K562 (cell line): Measurements from ENCODE around the gene HSPA8. TPM values are rescaled to one million over a fixed set of nuclear protein-coding genes. Genes with fewer than 3 reads are reported as not detected.

Experiments used
- CAMTA2 ChIP-seq: fragments of 250-450 bp; sonication (Bioruptor Pico); conservative IDR thresholded peaks from 2 replicates; pipeline ENCODE4 v1.5.1; 2022
- CC2D1A ChIP-seq: fragments of 450-650 bp; IDR thresholded peaks from 2 replicates; pipeline ENCODE4 v1.6.1; 2017; ENCODE audit warnings: mild to moderate bottlenecking
- CCNT2 ChIP-seq: IDR thresholded peaks from 2 replicates; pipeline ENCODE4 v1.6.1; 2011; ENCODE audit warnings: borderline replicate concordance, low read depth, mild to moderate bottlenecking, moderate library complexity, mixed read lengths, low read length; ENCODE audit not compliant: insufficient read length; ENCODE audit errors: extremely low read depth
- HOXB6 ChIP-seq: fragments of 250-450 bp; sonication (Bioruptor Pico); IDR thresholded peaks from 2 replicates; pipeline ENCODE4 v1.5.1; 2022; ENCODE audit warnings: mild to moderate bottlenecking, borderline replicate concordance
- KLF16 ChIP-seq: IDR thresholded peaks from 2 replicates; pipeline ENCODE4 v1.6.1; 2016; ENCODE audit warnings: antibody characterized with exemption
- PCBP2 ChIP-seq: fragments of 200-400 bp; formaldehyde crosslinking; IDR thresholded peaks from 2 replicates; pipeline ENCODE4 v1.6.1; 2018; ENCODE audit warnings: low read length, low read depth, mild to moderate bottlenecking, moderate library complexity; ENCODE audit not compliant: poor library complexity, severe bottlenecking
- RBM22 ChIP-seq: fragments of 200-400 bp; formaldehyde crosslinking; IDR thresholded peaks from 2 replicates; pipeline ENCODE4 v1.6.1; 2018; ENCODE audit warnings: low read length, low read depth; ENCODE audit not compliant: poor library complexity, severe bottlenecking
- RFX7 ChIP-seq: fragments of 250-450 bp; sonication (Bioruptor Pico); IDR thresholded peaks from 2 replicates; pipeline ENCODE4 v1.5.1; 2021; ENCODE audit warnings: mild to moderate bottlenecking
- SMARCA4 ChIP-seq: fragments of 450-650 bp; IDR thresholded peaks from 2 replicates; pipeline ENCODE4 v1.6.1; 2016
- SRSF1 ChIP-seq: fragments of 200-400 bp; formaldehyde crosslinking; IDR thresholded peaks from 2 replicates; pipeline ENCODE4 v1.6.1; 2017; ENCODE audit warnings: mild to moderate bottlenecking, low read depth, low read length, moderate library complexity
- TFAM ChIP-seq: fragments of 250-450 bp; sonication (Bioruptor Pico); conservative IDR thresholded peaks from 2 replicates; pipeline ENCODE4 v1.5.0; 2021; ENCODE audit warnings: mild to moderate bottlenecking, moderate library complexity
- THRAP3 ChIP-seq: fragments of 450-650 bp; IDR thresholded peaks from 2 replicates; pipeline ENCODE4 v1.6.1; 2016; ENCODE audit warnings: mild to moderate bottlenecking, inconsistent platforms, borderline replicate concordance
- TOE1 ChIP-seq, 2 experiments: fragments of 450-650 bp in 1 of 2; sonication (generic) in 1 of 2; formaldehyde crosslinking in 1 of 2; IDR thresholded peaks; 2 replicates each; pipeline versions ENCODE4 v1.7.1 to v1.8.0; 2016 to 2022; ENCODE audit warnings: borderline replicate concordance in 2 of 2, mild to moderate bottlenecking in 2 of 2, antibody characterized with exemption in 1 of 2, inconsistent platforms in 1 of 2, low read depth in 1 of 2, missing genetic modification reagents in 1 of 2, moderate library complexity in 1 of 2
- ZNF263 ChIP-seq: sonication (generic); formaldehyde crosslinking; IDR thresholded peaks from 2 replicates; pipeline ENCODE4 v1.8.0; 2022; ENCODE audit warnings: mild to moderate bottlenecking, missing genetic modification reagents, borderline replicate concordance
- polyA plus RNA-seq, 8 experiments: library from polyadenylated mRNA; depleted of rRNA in 4 of 8; stranded (reverse) in 5 of 8; unstranded in 3 of 8; fragments of >200 nt; fragmentation: Nextera tagmentation in 2 of 8; fragmentation: Illumina TruSeq in 1 of 8; extraction: Ambion mirVana in 2 of 8; extraction: Trizol in 1 of 8; gene quantifications; 2 replicates each; pipeline versions ENCODE4 v1.2.1 to v1.2.3, GENCODE V29; 2011 to 2014; ENCODE audit warnings: inconsistent platforms in 1 of 8, missing spikeins in 1 of 8
- total RNA-seq, 7 experiments: library from RNA; depleted of rRNA in 6 of 7; stranded (reverse); fragments of >200 nt in 6 of 7; fragmentation: Illumina TruSeq in 2 of 7; extraction: Trizol in 2 of 7; gene quantifications; 2 replicates each; pipeline versions ENCODE4 v1.2.1 to v1.2.3, GENCODE V29; 2011 to 2021; ENCODE audit warnings: low replicate concordance in 1 of 7
- TF ChIP-seq, protein P1 (sequence below): fragments of 450-650 bp; formaldehyde crosslinking; IDR thresholded peaks from 2 replicates; pipeline ENCODE4 v1.4.0; 2020; ENCODE audit warnings: mild to moderate bottlenecking, moderate library complexity
- TF ChIP-seq, protein P2 (sequence below): fragments of 450-650 bp; formaldehyde crosslinking; IDR thresholded peaks from 2 replicates; pipeline ENCODE4 v1.4.0; 2022; ENCODE audit warnings: missing genetic modification characterization
- TF ChIP-seq, protein P3 (sequence below): fragments of 250-450 bp; sonication (Bioruptor Pico); IDR thresholded peaks from 2 replicates; pipeline ENCODE4 v1.4.0; 2020
- TF ChIP-seq, protein P4 (sequence below): sonication (generic); formaldehyde crosslinking; IDR thresholded peaks from 2 replicates; pipeline ENCODE4 v1.8.0; 2022; ENCODE audit warnings: missing genetic modification reagents, mild to moderate bottlenecking, borderline replicate concordance
- TF ChIP-seq, protein P5 (sequence below): sonication (generic); formaldehyde crosslinking; IDR thresholded peaks from 2 replicates; pipeline ENCODE4 v1.8.1; 2022; ENCODE audit warnings: missing genetic modification reagents

HSPA8 gene
- total and polyA plus RNA-seq, 9 of the 15 experiments (the other 6 are each of a cell fraction or from before 2014, with no cell fraction given), result 1,250 to 3,966 (median 2,773) TPM

DNA sequence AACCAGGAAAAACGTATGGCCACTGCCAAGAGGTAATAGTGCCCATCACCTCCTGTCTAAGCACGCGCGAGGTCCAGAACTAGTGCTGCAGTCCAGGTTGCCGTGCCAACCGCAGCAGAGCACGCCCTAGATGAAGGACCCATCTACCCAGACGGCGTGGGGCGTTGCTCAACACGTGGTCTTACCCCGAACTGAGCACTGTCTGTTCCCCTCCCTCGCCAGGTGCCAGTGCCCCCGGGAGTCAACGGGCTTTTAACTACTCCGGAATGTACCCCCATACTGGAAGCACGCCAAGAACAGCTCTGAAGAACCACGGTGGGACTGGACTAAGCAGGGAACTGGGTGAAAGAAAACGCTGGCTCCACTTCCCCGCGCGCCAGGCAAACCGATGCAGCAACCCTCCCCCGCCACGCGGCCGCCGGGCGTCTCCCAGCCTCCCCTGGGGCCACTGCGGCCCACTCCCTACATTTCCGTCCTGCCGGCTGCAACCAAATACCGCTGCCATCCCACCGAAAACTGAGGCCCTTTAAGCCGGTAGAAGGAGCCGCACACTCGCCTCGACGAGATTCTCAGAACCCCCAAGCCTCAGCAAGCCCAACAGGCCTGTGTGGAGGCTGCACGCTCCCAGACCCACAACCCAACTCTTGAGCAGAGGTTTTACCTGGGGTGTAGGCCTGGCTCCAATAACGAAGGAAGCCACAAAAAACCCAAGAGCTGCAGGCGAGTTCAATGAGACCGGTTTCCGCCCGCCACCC lies at the start of gene HSPA8 (continued):
- no peak for TF ChIP-seq TOE1 (IDR thresholded peaks at IDR 0.05; ENCODE audit: borderline replicate concordance)
- no peak for TF ChIP-seq TOE1 (CRISPR knock-in tag; IDR thresholded peaks at IDR 0.05; ENCODE audit: borderline replicate concordance, low read depth)
- TF ChIP-seq TFAM (CRISPR knock-in tag), result no peak
- no peak for TF ChIP-seq PCBP2
- TF ChIP-seq ZNF263 (CRISPR knock-in tag), result no peak
- TF ChIP-seq CCNT2, result peak; percentile 83
- no peak for TF ChIP-seq SMARCA4
- TF ChIP-seq, protein P1, sequence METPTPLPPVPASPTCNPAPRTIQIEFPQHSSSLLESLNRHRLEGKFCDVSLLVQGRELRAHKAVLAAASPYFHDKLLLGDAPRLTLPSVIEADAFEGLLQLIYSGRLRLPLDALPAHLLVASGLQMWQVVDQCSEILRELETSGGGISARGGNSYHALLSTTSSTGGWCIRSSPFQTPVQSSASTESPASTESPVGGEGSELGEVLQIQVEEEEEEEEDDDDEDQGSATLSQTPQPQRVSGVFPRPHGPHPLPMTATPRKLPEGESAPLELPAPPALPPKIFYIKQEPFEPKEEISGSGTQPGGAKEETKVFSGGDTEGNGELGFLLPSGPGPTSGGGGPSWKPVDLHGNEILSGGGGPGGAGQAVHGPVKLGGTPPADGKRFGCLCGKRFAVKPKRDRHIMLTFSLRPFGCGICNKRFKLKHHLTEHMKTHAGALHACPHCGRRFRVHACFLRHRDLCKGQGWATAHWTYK (CRISPR knock-in tag), result peak; percentile 48; the same call in 1 of the 2 replicates
- no peak for TF ChIP-seq THRAP3
- TF ChIP-seq, protein P2, sequence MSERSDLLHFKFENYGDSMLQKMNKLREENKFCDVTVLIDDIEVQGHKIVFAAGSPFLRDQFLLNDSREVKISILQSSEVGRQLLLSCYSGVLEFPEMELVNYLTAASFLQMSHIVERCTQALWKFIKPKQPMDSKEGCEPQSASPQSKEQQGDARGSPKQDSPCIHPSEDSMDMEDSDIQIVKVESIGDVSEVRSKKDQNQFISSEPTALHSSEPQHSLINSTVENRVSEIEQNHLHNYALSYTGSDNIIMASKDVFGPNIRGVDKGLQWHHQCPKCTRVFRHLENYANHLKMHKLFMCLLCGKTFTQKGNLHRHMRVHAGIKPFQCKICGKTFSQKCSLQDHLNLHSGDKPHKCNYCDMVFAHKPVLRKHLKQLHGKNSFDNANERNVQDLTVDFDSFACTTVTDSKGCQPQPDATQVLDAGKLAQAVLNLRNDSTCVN (CRISPR knock-in tag), result peak; percentile 63; the same call in 1 of the 2 replicates
- no peak for TF ChIP-seq HOXB6 (CRISPR knock-in tag)
- TF ChIP-seq CC2D1A, result no peak
- TF ChIP-seq, protein P3, sequence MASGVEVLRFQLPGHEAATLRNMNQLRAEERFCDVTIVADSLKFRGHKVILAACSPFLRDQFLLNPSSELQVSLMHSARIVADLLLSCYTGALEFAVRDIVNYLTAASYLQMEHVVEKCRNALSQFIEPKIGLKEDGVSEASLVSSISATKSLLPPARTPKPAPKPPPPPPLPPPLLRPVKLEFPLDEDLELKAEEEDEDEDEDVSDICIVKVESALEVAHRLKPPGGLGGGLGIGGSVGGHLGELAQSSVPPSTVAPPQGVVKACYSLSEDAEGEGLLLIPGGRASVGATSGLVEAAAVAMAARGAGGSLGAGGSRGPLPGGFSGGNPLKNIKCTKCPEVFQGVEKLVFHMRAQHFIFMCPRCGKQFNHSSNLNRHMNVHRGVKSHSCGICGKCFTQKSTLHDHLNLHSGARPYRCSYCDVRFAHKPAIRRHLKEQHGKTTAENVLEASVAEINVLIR (CRISPR knock-in tag), result no peak
- TF ChIP-seq RFX7 (CRISPR knock-in tag), result no peak
- TF ChIP-seq KLF16, result no peak
- TF ChIP-seq RBM22, result peak; percentile 80
- no peak for TF ChIP-seq CAMTA2 (CRISPR knock-in tag)
- no peak for TF ChIP-seq SRSF1
- TF ChIP-seq, protein P4, sequence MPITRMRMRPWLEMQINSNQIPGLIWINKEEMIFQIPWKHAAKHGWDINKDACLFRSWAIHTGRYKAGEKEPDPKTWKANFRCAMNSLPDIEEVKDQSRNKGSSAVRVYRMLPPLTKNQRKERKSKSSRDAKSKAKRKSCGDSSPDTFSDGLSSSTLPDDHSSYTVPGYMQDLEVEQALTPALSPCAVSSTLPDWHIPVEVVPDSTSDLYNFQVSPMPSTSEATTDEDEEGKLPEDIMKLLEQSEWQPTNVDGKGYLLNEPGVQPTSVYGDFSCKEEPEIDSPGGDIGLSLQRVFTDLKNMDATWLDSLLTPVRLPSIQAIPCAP (CRISPR knock-in tag), result no peak
- TF ChIP-seq, protein P5, sequence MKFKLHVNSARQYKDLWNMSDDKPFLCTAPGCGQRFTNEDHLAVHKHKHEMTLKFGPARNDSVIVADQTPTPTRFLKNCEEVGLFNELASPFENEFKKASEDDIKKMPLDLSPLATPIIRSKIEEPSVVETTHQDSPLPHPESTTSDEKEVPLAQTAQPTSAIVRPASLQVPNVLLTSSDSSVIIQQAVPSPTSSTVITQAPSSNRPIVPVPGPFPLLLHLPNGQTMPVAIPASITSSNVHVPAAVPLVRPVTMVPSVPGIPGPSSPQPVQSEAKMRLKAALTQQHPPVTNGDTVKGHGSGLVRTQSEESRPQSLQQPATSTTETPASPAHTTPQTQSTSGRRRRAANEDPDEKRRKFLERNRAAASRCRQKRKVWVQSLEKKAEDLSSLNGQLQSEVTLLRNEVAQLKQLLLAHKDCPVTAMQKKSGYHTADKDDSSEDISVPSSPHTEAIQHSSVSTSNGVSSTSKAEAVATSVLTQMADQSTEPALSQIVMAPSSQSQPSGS, result no peak
